HEK293T (cell line): ENCODE results near the gene TMEM269.

Experiments
- CTBP1 ChIP-seq: fragments of 450-650 bp; IDR thresholded peaks from 2 replicates; pipeline ENCODE4 v1.6.1; 2016; ENCODE audit warnings: borderline replicate concordance
- ELF4 ChIP-seq: fragments of 450-650 bp; IDR thresholded peaks from 2 replicates; pipeline ENCODE4 v1.6.1; 2017; ENCODE audit warnings: antibody characterized with exemption
- FOXK2 ChIP-seq: fragments of 450-650 bp; IDR thresholded peaks from 2 replicates; pipeline ENCODE4 v1.6.1; 2016; ENCODE audit warnings: mild to moderate bottlenecking
- FOXM1 ChIP-seq: fragments of 450-650 bp; IDR thresholded peaks from 2 replicates; pipeline ENCODE4 v1.6.1; 2017; ENCODE audit warnings: mild to moderate bottlenecking, borderline replicate concordance
- HDGF ChIP-seq: fragments of 450-650 bp; IDR thresholded peaks from 2 replicates; pipeline ENCODE4 v1.6.1; 2017; ENCODE audit warnings: antibody characterized with exemption, borderline replicate concordance
- NFRKB ChIP-seq: fragments of 450-650 bp; IDR thresholded peaks from 2 replicates; pipeline ENCODE4 v1.6.1; 2016; ENCODE audit warnings: mild to moderate bottlenecking, moderate library complexity
- SP1 ChIP-seq: fragments of 450-650 bp; IDR thresholded peaks from 2 replicates; pipeline ENCODE4 v1.6.1; 2017
- SUZ12 ChIP-seq: fragments of 450-650 bp; IDR thresholded peaks from 2 replicates; pipeline ENCODE4 v1.6.1; 2016; ENCODE audit warnings: mild to moderate bottlenecking

- TF ChIP-seq FOXM1, result no peak
- TF ChIP-seq SP1, result no peak
- no peak for TF ChIP-seq FOXK2
- no peak for TF ChIP-seq HDGF
- TF ChIP-seq CTBP1, result no peak
- no peak for TF ChIP-seq NFRKB
- no peak for TF ChIP-seq SUZ12
- no peak for TF ChIP-seq ELF4
These were observed 49.7 kb upstream of the TMEM269 start for GRCh38 chr1:42735056-42735455.
